ENCODE results near the gene PAH. TPM values are rescaled to one million over a fixed set of nuclear protein-coding genes. Genes with fewer than 3 reads are reported as not detected.
A peak's percentile ranks its signal among the peaks of the same experiment; 100 is the strongest.

PAH gene
- total and polyA plus RNA-seq, 2 of the 8 experiments (the other 6 are each of a cell fraction or from before 2014, with no cell fraction given), result 3.9 to 9.0 TPM

DNA sequence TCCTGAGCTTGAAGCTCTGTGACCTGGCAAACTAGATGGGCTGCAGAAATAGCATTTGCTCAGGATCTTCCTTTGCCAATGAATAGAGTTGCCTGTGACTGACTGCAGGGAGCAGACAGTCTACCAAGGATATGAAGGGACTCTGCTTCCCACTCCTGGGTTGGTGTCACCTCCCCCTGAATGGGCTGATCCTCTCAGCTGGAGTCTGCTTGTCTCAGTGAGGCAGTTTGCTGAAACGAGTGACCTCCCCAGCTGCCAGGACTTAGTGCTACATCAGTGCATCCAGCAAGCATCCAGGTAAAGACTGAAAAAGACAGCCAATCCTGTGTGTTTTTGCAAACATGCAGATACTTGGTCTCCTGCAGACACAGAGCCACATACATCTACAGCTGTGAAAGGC, 28.5 kb downstream of the PAH start:
- Histone ChIP-seq H2BK12ac (ENCODE audit: low read depth, low read length) (no peak overlapping the region), H3K18ac (ENCODE audit: extremely low read depth, low read length) (no peak overlapping the region), H3K4ac (replicated peaks; ENCODE audit: insufficient read length, low read depth, low read length) (no peak overlapping the region), H3K4me1 (replicated peaks in 1 of 4; ENCODE audit: control insufficient read depth in 3 of 4, insufficient read depth in 4 of 4, low read length in 3 of 4) (peaks cover 0 to 6% (median 5%) of the 10 kb centered on the region in 4 experiments; a peak in 4 of 7 replicates), H4K91ac (replicated peaks; ENCODE audit: insufficient read length, low read length) (no peak overlapping the region), H3K9me3 (ENCODE audit: insufficient read depth in 2 of 2, low read depth in 1 of 2, low read length in 1 of 2) (no peaks in the 10 kb centered on the region), H2BK5ac (ENCODE audit: low read depth, low read length) (no peak overlapping the region), H3K79me1 (ENCODE audit: low read depth, low read length) (no peaks in the 10 kb centered on the region; the same call in 1 of the 2 replicates), H3K23me2 (ENCODE audit: low read depth, low read length) (no peaks in the 10 kb centered on the region; the same call in 1 of the 2 replicates), H3K79me2 (ENCODE audit: control insufficient read depth in 1 of 2, insufficient read depth in 2 of 2, low read length in 2 of 2) (no peaks in the 10 kb centered on the region), H3K4me2 (ENCODE audit: insufficient read depth in 1 of 2, low read depth in 2 of 2, low read length in 2 of 2) (no peak overlapping the region), H3K56ac (replicated peaks; ENCODE audit: insufficient read length, low read depth, low read length) (no peak overlapping the region), H2BK20ac (ENCODE audit: low read length) (0 out of 2 replicates have a peak overlapping the region, but pooled peaks have one; percentile 15), H4K5ac (ENCODE audit: insufficient read length, low read depth, low read length) (no peak overlapping the region), H3K14ac (ENCODE audit: insufficient read length) (no peak overlapping the region), H2BK15ac (ENCODE audit: low read length) (no peak overlapping the region), H2AK5ac (ENCODE audit: low read depth, low read length) (no peak overlapping the region), H3K4me3 (ENCODE audit: extremely low read depth in 1 of 4, insufficient read depth in 2 of 4, low read depth in 3 of 4, low read length in 4 of 4) (no peak overlapping the region), H3K27ac (ENCODE audit: low read depth, low read length) (no peak overlapping the region), H3K27me3 (replicated peaks in 1 of 4; ENCODE audit: control insufficient read depth in 3 of 4, extremely low read depth in 1 of 4, insufficient read depth in 3 of 4, low read length in 3 of 4) (no peaks in the 10 kb centered on the region; a peak in 1 of 7 replicates), H4K20me1 (replicated peaks in 1 of 2; ENCODE audit: control insufficient read depth in 1 of 2, insufficient read depth in 2 of 2, low read length in 2 of 2) (no peaks in the 10 kb centered on the region), H2AFZ (ENCODE audit: low read length) (no peak overlapping the region), H2BK120ac (replicated peaks; ENCODE audit: low read depth, low read length) (no peak overlapping the region), H3K36me3 (ENCODE audit: control insufficient read depth in 2 of 4, insufficient read depth in 4 of 4, low read length in 3 of 4) (no peaks in the 10 kb centered on the region), H3K9ac (replicated peaks in 1 of 4; ENCODE audit: extremely low read depth in 1 of 4, low read depth in 3 of 4, low read length in 3 of 4) (no peak overlapping the region), H4K8ac (ENCODE audit: extremely low read depth, insufficient read depth, low read length) (no peak overlapping the region), H3K23ac (ENCODE audit: insufficient read length) (no peak overlapping the region)
- WGBS, 2 experiments (ENCODE audit: extremely low coverage in 1 of 2, insufficient coverage in 1 of 2, insufficient read length in 1 of 2, insufficient replicate concordance in 2 of 2, low coverage in 1 of 2, low lambda C conversion rate in 2 of 2, missing lambda C conversion rate in 1 of 2), result 53% methylated on average over 1 of the region's 1 CpG; no CpG with 5 or more reads in 1 of the 2 experiments
- DNase-seq (ENCODE audit: low read depth in 1 of 2, low spot score in 2 of 2) (no peak), FAIRE-seq (no peak)
- POLR2A ChIA-PET (ENCODE audit: partially characterized antibody), result interaction anchor here (0.7 to 0.8 kb wide), 2 partner anchors 28 to 69 kb away, joined by 3 read pairs; partner anchors contain the start of gene PAH
- TF ChIP-seq CBX5 (IDR thresholded peaks at IDR 0.05; ENCODE audit: low read depth, low read length) (no peak), RFX5 (IDR thresholded peaks at IDR 0.05; ENCODE audit: borderline replicate concordance, low read depth, low read length) (no peak), TAF7 (optimal IDR thresholded peaks at IDR 0.05; ENCODE audit: borderline replicate concordance, low read depth, low read length) (no peak), POU5F1 (IDR thresholded peaks at IDR 0.05; ENCODE audit: low read depth, low read length) (no peak), SIRT6 (IDR thresholded peaks at IDR 0.05; ENCODE audit: low read length) (no peak)
- TF ChIP-seq, protein P1, sequence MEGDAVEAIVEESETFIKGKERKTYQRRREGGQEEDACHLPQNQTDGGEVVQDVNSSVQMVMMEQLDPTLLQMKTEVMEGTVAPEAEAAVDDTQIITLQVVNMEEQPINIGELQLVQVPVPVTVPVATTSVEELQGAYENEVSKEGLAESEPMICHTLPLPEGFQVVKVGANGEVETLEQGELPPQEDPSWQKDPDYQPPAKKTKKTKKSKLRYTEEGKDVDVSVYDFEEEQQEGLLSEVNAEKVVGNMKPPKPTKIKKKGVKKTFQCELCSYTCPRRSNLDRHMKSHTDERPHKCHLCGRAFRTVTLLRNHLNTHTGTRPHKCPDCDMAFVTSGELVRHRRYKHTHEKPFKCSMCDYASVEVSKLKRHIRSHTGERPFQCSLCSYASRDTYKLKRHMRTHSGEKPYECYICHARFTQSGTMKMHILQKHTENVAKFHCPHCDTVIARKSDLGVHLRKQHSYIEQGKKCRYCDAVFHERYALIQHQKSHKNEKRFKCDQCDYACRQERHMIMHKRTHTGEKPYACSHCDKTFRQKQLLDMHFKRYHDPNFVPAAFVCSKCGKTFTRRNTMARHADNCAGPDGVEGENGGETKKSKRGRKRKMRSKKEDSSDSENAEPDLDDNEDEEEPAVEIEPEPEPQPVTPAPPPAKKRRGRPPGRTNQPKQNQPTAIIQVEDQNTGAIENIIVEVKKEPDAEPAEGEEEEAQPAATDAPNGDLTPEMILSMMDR (IDR thresholded peaks at IDR 0.05; ENCODE audit: control extremely low read depth in 1 of 3, insufficient read depth in 1 of 3, low read depth in 1 of 3, low read length in 3 of 3), result no peak
- CTCF ChIA-PET (ENCODE audit: partially characterized antibody), result interaction anchor here (1.0 to 4.1 kb wide), 7 partner anchors 9 to 660 kb away, joined by 3 to 20 read pairs (median 4); partner anchors contain the start of gene PAH

All from H1 (cell line).